ENCODE data around the gene UBASH3A.

Gene UBASH3A

GRCh38 chr21:42445311-42445710 is 41.6 kb downstream of the UBASH3A start:
- Histone ChIP-seq H3K9me3 (replicated peaks in 1 of 11) (no peaks in the 10 kb centered on the region), H3K36me3 (no peaks in the 10 kb centered on the region), H3K4me1 (peaks cover 2 to 29% (median 16%) of the 10 kb centered on the region in 10 experiments), H4K20me1 (no peaks in the 10 kb centered on the region; a peak in 1 of 22 replicates), H3K27ac (no peak overlapping the region), H3K4me2 (no peak overlapping the region), H3K9ac (no peak overlapping the region), H3K27me3 (no peaks in the 10 kb centered on the region), H3K4me3 (no peak overlapping the region)
- no peak for TF ChIP-seq Cebpa-rat (IDR thresholded peaks at IDR 0.05)

GRCh38 chr21:42446531-42446930 is 42.8 kb downstream of the UBASH3A start:
- Histone ChIP-seq H3K9me3 (replicated peaks in 1 of 11) (no peaks in the 10 kb centered on the region), H3K27me3 (no peaks in the 10 kb centered on the region), H3K9ac (no peak overlapping the region), H3K27ac (no peak overlapping the region), H3K4me1 (peaks cover 6 to 41% (median 24%) of the 10 kb centered on the region in 10 experiments), H4K20me1 (no peaks in the 10 kb centered on the region; a peak in 1 of 22 replicates), H3K36me3 (no peaks in the 10 kb centered on the region), H3K4me2 (peak overlapping the region in 2 of 11 experiments; percentile 27 to 34; a peak in 2 of 22 replicates), H3K4me3 (no peak overlapping the region)
- TF ChIP-seq Cebpa-rat (IDR thresholded peaks at IDR 0.05): no peak

GRCh38 chr21:42447182-42447581 is 43.5 kb downstream of the UBASH3A start:
- peaks cover 6 to 46% (median 28%) of the 10 kb centered on the region in 10 experiments for H3K4me1 ChIP-seq
- no peak overlapping the region for H3K9ac ChIP-seq

GRCh38 chr21:42447732-42448131 is 44.0 kb downstream of the UBASH3A start:
- no peaks in the 10 kb centered on the region; a peak in 1 of 22 replicates for H4K20me1 ChIP-seq
- H3K4me3 ChIP-seq: no peak overlapping the region
- no peaks in the 10 kb centered on the region for H3K9me3 ChIP-seq (replicated peaks in 1 of 11)
- no peak overlapping the region for H3K4me2 ChIP-seq
- H3K9ac ChIP-seq: no peak overlapping the region
- H3K4me1 ChIP-seq: peaks cover 7 to 52% (median 33%) of the 10 kb centered on the region in 10 experiments
- no peaks in the 10 kb centered on the region for H3K36me3 ChIP-seq
- H3K27ac ChIP-seq: no peak overlapping the region
- no peak for TF ChIP-seq Cebpa-rat (IDR thresholded peaks at IDR 0.05)
- H3K27me3 ChIP-seq: 0 out of 22 replicates have a peak, but pooled peaks cover 0 to under 1% (median 0%) of the 10 kb centered on the region in 11 experiments

More at GRCh38 chr21:42447182-42447581, 43.5 kb downstream of the UBASH3A start:
- H4K20me1 ChIP-seq: no peaks in the 10 kb centered on the region; a peak in 1 of 22 replicates
- no peak overlapping the region for H3K27ac ChIP-seq
- no peak overlapping the region for H3K4me3 ChIP-seq
- no peaks in the 10 kb centered on the region for H3K9me3 ChIP-seq (replicated peaks in 1 of 11)
- no peak overlapping the region for H3K4me2 ChIP-seq
- TF ChIP-seq Cebpa-rat (IDR thresholded peaks at IDR 0.05): no peak
- H3K36me3 ChIP-seq: no peaks in the 10 kb centered on the region
- no peaks in the 10 kb centered on the region for H3K27me3 ChIP-seq

GRCh38 chr21:42448686-42449085 is 45.0 kb downstream of the UBASH3A start:
- peak overlapping the region in 4 of 11 experiments; percentile 9 to 61 (median 51); a peak in 3 of 22 replicates for H3K4me2 ChIP-seq
- no peak overlapping the region for H3K4me3 ChIP-seq
- no peaks in the 10 kb centered on the region; a peak in 1 of 22 replicates for H4K20me1 ChIP-seq
- 0 out of 22 replicates have a peak, but pooled peaks cover 0 to 2% (median 0%) of the 10 kb centered on the region in 11 experiments for H3K27me3 ChIP-seq
- peaks cover 17 to 61% (median 43%) of the 10 kb centered on the region in 10 experiments for H3K4me1 ChIP-seq
- no peak overlapping the region for H3K27ac ChIP-seq
- H3K9ac ChIP-seq: no peak overlapping the region
- TF ChIP-seq Cebpa-rat (IDR thresholded peaks at IDR 0.05): no peak
- no peaks in the 10 kb centered on the region for H3K9me3 ChIP-seq (replicated peaks in 1 of 11)
- H3K36me3 ChIP-seq: no peaks in the 10 kb centered on the region

- Histone ChIP-seq H3K4me2 (peak overlapping the region in 8 of 11 experiments; percentile 81 to 95 (median 86); a peak in 14 of 22 replicates), H3K4me3 (no peak overlapping the region)
- TF ChIP-seq Cebpa-rat (IDR thresholded peaks at IDR 0.05): no peak
Observed at GRCh38 chr21:42451941-42452340, 48.2 kb downstream of the UBASH3A start.

GRCh38 chr21:42452401-42453223 is 48.9 kb downstream of the UBASH3A start:
- Histone ChIP-seq H3K4me1 (peaks cover 38 to 84% (median 66%) of the 10 kb centered on the region in 10 experiments), H3K9ac (peak overlapping the region in 4 of 11 experiments; percentile 55 to 61 (median 60); a peak in 6 of 22 replicates), H3K9me3 (replicated peaks in 1 of 11) (peaks cover 0 to 5% (median 0%) of the 10 kb centered on the region in 11 experiments; a peak in 2 of 22 replicates), H3K27me3 (peaks cover 0 to 2% (median 0%) of the 10 kb centered on the region in 11 experiments; a peak in 1 of 22 replicates), H3K4me3 (no peak overlapping the region), H3K27ac (peak overlapping the region in 4 of 11 experiments; percentile 12 to 82 (median 74); a peak in 5 of 22 replicates), H4K20me1 (no peaks in the 10 kb centered on the region), H3K36me3 (no peaks in the 10 kb centered on the region), H3K4me2 (peak overlapping the region; percentile 39 to 95 (median 86); a peak in 20 of 22 replicates)
- no peak for TF ChIP-seq Cebpa-rat (IDR thresholded peaks at IDR 0.05)

More at GRCh38 chr21:42451941-42452340, 48.2 kb downstream of the UBASH3A start:
- Histone ChIP-seq H4K20me1 (no peaks in the 10 kb centered on the region), H3K27me3 (peaks cover 0 to 2% (median 0%) of the 10 kb centered on the region in 11 experiments; a peak in 1 of 22 replicates), H3K36me3 (no peaks in the 10 kb centered on the region), H3K9ac (no peak overlapping the region), H3K9me3 (replicated peaks in 1 of 11) (no peaks in the 10 kb centered on the region), H3K27ac (peak overlapping the region in 2 of 11 experiments; percentile 70 to 77; a peak in 2 of 22 replicates), H3K4me1 (peaks cover 38 to 84% (median 66%) of the 10 kb centered on the region in 10 experiments)

GRCh38 chr21:42453224-42453985 is 49.7 kb downstream of the UBASH3A start:
- Histone ChIP-seq H3K4me2 (peak overlapping the region; percentile 39 to 95 (median 86)), H3K4me1 (peaks cover 38 to 84% (median 66%) of the 10 kb centered on the region in 10 experiments), H3K27ac (peak overlapping the region in 8 of 11 experiments; percentile 11 to 82 (median 62); a peak in 12 of 22 replicates), H3K4me3 (no peak overlapping the region; a peak in 1 of 20 replicates), H3K9ac (peak overlapping the region in 7 of 11 experiments; percentile 1 to 61 (median 55); a peak in 9 of 22 replicates), H3K27me3 (peaks cover 0 to 2% (median 0%) of the 10 kb centered on the region in 11 experiments; a peak in 1 of 22 replicates), H3K9me3 (replicated peaks in 1 of 11) (peaks cover 0 to 9% (median 0%) of the 10 kb centered on the region in 11 experiments; a peak in 4 of 22 replicates), H3K36me3 (no peaks in the 10 kb centered on the region), H4K20me1 (no peaks in the 10 kb centered on the region)
- no peak for TF ChIP-seq Cebpa-rat (IDR thresholded peaks at IDR 0.05)
